Measurements from ENCODE around the gene HBS1L.

Gene HBS1L

DNA sequence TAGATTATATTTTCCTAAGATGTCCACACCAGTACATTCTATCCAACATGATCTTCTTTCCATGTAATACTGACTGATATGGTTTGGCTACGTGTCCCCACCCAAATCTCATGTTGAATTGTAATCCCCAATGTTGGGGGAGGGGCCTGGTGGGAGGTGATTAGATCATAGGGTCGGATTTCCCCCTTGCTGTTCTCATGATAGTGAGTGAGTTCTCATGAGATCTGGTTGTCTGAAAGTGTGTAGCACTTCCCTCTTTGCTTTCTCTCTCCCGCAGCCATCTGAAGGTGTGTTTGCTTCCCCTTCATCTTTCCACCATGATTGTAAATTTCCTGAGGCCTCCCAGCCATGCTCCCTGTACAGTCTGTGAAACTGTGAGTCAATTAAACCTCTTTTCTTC is 12.2 kb upstream of the HBS1L start:
- H4K20me1 ChIP-seq (ENCODE audit: insufficient read depth, low read length) = no peaks in the 10 kb centered on the region
- no peak overlapping the region for H3K4me3 ChIP-seq (ENCODE audit: low read depth in 1 of 2, low read length in 2 of 2)
- H3K4me1 ChIP-seq (ENCODE audit: insufficient read depth, low read length) = no peaks in the 10 kb centered on the region
- no peaks in the 10 kb centered on the region for H3K9me3 ChIP-seq (ENCODE audit: insufficient read depth, low read length, severe bottlenecking)
- no peak for ATAC-seq (ENCODE audit: insufficient read depth, low read depth)
- H2AFZ ChIP-seq (ENCODE audit: low read depth, low read length) = no peak overlapping the region; the same call in 1 of the 2 replicates
- no peak overlapping the region for H3K9ac ChIP-seq (ENCODE audit: low read depth, low read length)
- no peaks in the 10 kb centered on the region for H3K27me3 ChIP-seq (ENCODE audit: insufficient read depth, low read length, poor library complexity)
- H3K27ac ChIP-seq (ENCODE audit: low read length) = no peak overlapping the region
- no peaks in the 10 kb centered on the region for H3K36me3 ChIP-seq (ENCODE audit: insufficient read depth, low read length)
- H3K79me2 ChIP-seq (ENCODE audit: insufficient read depth, low read length) = no peaks in the 10 kb centered on the region
- H3K4me2 ChIP-seq (ENCODE audit: insufficient read depth, low read length) = no peak overlapping the region
- TF ChIP-seq EZH2 (IDR thresholded peaks at IDR 0.05; ENCODE audit: borderline replicate concordance, low read depth, low read length, severe bottlenecking) (no peak), CTCF (IDR thresholded peaks at IDR 0.05; ENCODE audit: borderline replicate concordance, extremely low read depth, low read length, poor library complexity, severe bottlenecking) (no peak)
- DNase-seq = no peak

GRCh38 chr6:135066397-135066796 is 11.8 kb upstream of the HBS1L start:
- no peak for TF ChIP-seq EZH2 (IDR thresholded peaks at IDR 0.05; ENCODE audit: borderline replicate concordance, low read depth, low read length, severe bottlenecking)
- no peak for TF ChIP-seq CTCF (IDR thresholded peaks at IDR 0.05; ENCODE audit: borderline replicate concordance, extremely low read depth, low read length, poor library complexity, severe bottlenecking)
- Histone ChIP-seq H2AFZ (ENCODE audit: low read depth, low read length) (no peak overlapping the region), H3K4me2 (ENCODE audit: insufficient read depth, low read length) (no peak overlapping the region), H3K9me3 (ENCODE audit: insufficient read depth, low read length, severe bottlenecking) (no peaks in the 10 kb centered on the region), H3K36me3 (ENCODE audit: insufficient read depth, low read length) (no peaks in the 10 kb centered on the region), H3K27me3 (ENCODE audit: insufficient read depth, low read length, poor library complexity) (no peaks in the 10 kb centered on the region), H3K79me2 (ENCODE audit: insufficient read depth, low read length) (no peaks in the 10 kb centered on the region), H3K27ac (ENCODE audit: low read length) (no peak overlapping the region), H4K20me1 (ENCODE audit: insufficient read depth, low read length) (no peaks in the 10 kb centered on the region), H3K4me1 (ENCODE audit: insufficient read depth, low read length) (no peaks in the 10 kb centered on the region), H3K4me3 (ENCODE audit: low read depth in 1 of 2, low read length in 2 of 2) (no peak overlapping the region), H3K9ac (ENCODE audit: low read depth, low read length) (no peak overlapping the region)
- ATAC-seq (ENCODE audit: insufficient read depth, low read depth) (no peak), DNase-seq (no peak)

DNA sequence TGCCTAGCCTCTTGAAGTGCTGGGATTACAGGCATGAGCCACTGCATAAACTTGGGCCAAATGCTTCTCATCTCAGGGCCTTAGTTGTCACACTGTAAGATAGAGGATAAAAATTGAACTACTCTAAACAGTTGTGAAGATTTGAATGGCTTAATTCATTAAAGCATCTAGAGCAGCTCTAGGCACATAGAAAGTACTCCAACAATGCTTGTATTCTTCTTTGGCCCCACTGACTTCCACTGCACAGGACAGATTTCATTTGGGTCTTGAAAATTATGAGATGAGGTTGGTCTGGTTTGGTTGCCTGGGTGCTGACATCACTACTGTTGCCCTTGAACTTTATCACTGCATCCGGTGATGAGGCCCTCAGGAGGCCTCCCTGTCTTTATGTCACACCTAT is 10.0 kb upstream of the HBS1L start:
- no peaks in the 10 kb centered on the region for H3K79me2 ChIP-seq (ENCODE audit: insufficient read depth, low read length)
- DNase-seq (no peak), ATAC-seq (ENCODE audit: insufficient read depth, low read depth) (no peak)
- TF ChIP-seq EZH2 (IDR thresholded peaks at IDR 0.05; ENCODE audit: borderline replicate concordance, low read depth, low read length, severe bottlenecking) = no peak
- no peak for TF ChIP-seq CTCF (IDR thresholded peaks at IDR 0.05; ENCODE audit: borderline replicate concordance, extremely low read depth, low read length, poor library complexity, severe bottlenecking)
- H3K4me3 ChIP-seq (ENCODE audit: low read depth in 1 of 2, low read length in 2 of 2) = no peak overlapping the region
- H3K27ac ChIP-seq (ENCODE audit: low read length) = no peak overlapping the region
- H3K36me3 ChIP-seq (ENCODE audit: insufficient read depth, low read length) = no peaks in the 10 kb centered on the region
- no peak overlapping the region for H3K9ac ChIP-seq (ENCODE audit: low read depth, low read length)
- H3K4me1 ChIP-seq (ENCODE audit: insufficient read depth, low read length) = no peaks in the 10 kb centered on the region
- no peaks in the 10 kb centered on the region for H3K27me3 ChIP-seq (ENCODE audit: insufficient read depth, low read length, poor library complexity)
- 0 out of 2 replicates have a peak overlapping the region, but pooled peaks have one; percentile 26 for H2AFZ ChIP-seq (ENCODE audit: low read depth, low read length)
- no peaks in the 10 kb centered on the region for H3K9me3 ChIP-seq (ENCODE audit: insufficient read depth, low read length, severe bottlenecking)
- H4K20me1 ChIP-seq (ENCODE audit: insufficient read depth, low read length) = no peaks in the 10 kb centered on the region
- no peak overlapping the region for H3K4me2 ChIP-seq (ENCODE audit: insufficient read depth, low read length)

GRCh38 chr6:135063926-135064325 is 9.3 kb upstream of the HBS1L start:
- Histone ChIP-seq H3K9ac (ENCODE audit: low read depth, low read length) (no peak overlapping the region), H2AFZ (ENCODE audit: low read depth, low read length) (no peak overlapping the region), H3K4me1 (ENCODE audit: insufficient read depth, low read length) (no peaks in the 10 kb centered on the region), H3K27ac (ENCODE audit: low read length) (no peak overlapping the region), H3K9me3 (ENCODE audit: insufficient read depth, low read length, severe bottlenecking) (no peaks in the 10 kb centered on the region), H3K36me3 (ENCODE audit: insufficient read depth, low read length) (no peaks in the 10 kb centered on the region), H3K4me3 (ENCODE audit: low read depth in 1 of 2, low read length in 2 of 2) (no peak overlapping the region), H3K4me2 (ENCODE audit: insufficient read depth, low read length) (no peak overlapping the region), H3K27me3 (ENCODE audit: insufficient read depth, low read length, poor library complexity) (no peaks in the 10 kb centered on the region), H3K79me2 (ENCODE audit: insufficient read depth, low read length) (no peaks in the 10 kb centered on the region), H4K20me1 (ENCODE audit: insufficient read depth, low read length) (no peaks in the 10 kb centered on the region)
- TF ChIP-seq EZH2 (IDR thresholded peaks at IDR 0.05; ENCODE audit: borderline replicate concordance, low read depth, low read length, severe bottlenecking) = no peak
- TF ChIP-seq CTCF (IDR thresholded peaks at IDR 0.05; ENCODE audit: borderline replicate concordance, extremely low read depth, low read length, poor library complexity, severe bottlenecking) = no peak
- ATAC-seq (ENCODE audit: insufficient read depth, low read depth) (no peak), DNase-seq (no peak)

Data from DND-41 (cell line).